Left cardiac atrium (tissue), 4 donors: ENCODE results near the gene PARM1. TPM values are rescaled to one million over a fixed set of nuclear protein-coding genes. Genes with fewer than 3 reads are reported as not detected.

Experiments used
- ATAC-seq, 2 donors: fragments of 200-7000 bp; cut with Tn5 transposase; one replicate each; pipeline ENCODE4 v1.9.1; 2020; ENCODE audit warnings: mild to moderate bottlenecking in 2 of 2, moderate library complexity in 2 of 2
- DNase-seq: peaks from one replicate; pipeline ENCODE4 v3.0.0-alpha.2; 2020
- intact Hi-C, 2 donors: fragments of 100-400 bp; cut with DNase I; formaldehyde crosslinking; loops; one replicate each; pipeline versions ENCODE4 v1.14.1 to v1.15.1; 2022 to 2023
- total RNA-seq, 2 donors: library from RNA; stranded (reverse); fragmentation: NEBNext Ultra II Directional; extraction: Animal tissue kit (Norgen Biotek cat#: 25700); gene quantifications; one replicate each; pipeline ENCODE4 v1.2.1, GENCODE V29; 2021
- donor health status: DM: no; HTN: yes; CAD: no.
- donor health status: DM: no; HTN: yes; CAD: no; lungs with severe emphysema.
- donor health status: DM: yes; HTN: yes; CAD: no.
- donor health status: Dilated cardiomyopathy.

PARM1 gene
- total RNA-seq, 2 donors from 2014 or later = 89.1 to 91.8 TPM

- ATAC-seq (no peak), DNase-seq (no peak)
- intact Hi-C loops = no loop called here
These were observed 76.2 kb downstream of the PARM1 start for GRCh38 chr4:75009138-75009537.

- intact Hi-C loops = no loop called here
- DNase-seq (no peak), ATAC-seq (no peak)
These were observed 78.3 kb downstream of the PARM1 start for GRCh38 chr4:75011131-75011795.

- DNase-seq (peak; percentile 44), ATAC-seq (peak; percentile 85 to 90)
- intact Hi-C loops = no loop called here
These were observed 82.7 kb downstream of the PARM1 start for GRCh38 chr4:75015627-75016026.

GRCh38 chr4:75016472-75016871, 83.6 kb downstream of the PARM1 start:
- peak in 1 of 2 donors; percentile 70 for ATAC-seq
- intact Hi-C loops = no loop called here

GRCh38 chr4:75018811-75019479, 86.0 kb downstream of the PARM1 start:
- intact Hi-C loops = no loop called here
- DNase-seq (no peak), ATAC-seq (no peak)

More at GRCh38 chr4:75016472-75016871, 83.6 kb downstream of the PARM1 start:
- no peak for DNase-seq

- ATAC-seq = no peak
- DNase-seq = no peak
- intact Hi-C loops = no loop called here
These were observed 92.5 kb downstream of the PARM1 start for GRCh38 chr4:75025431-75025830.

- intact Hi-C loops = no loop called here
- ATAC-seq (no peak), DNase-seq (no peak)
These were observed 95.4 kb downstream of the PARM1 start for GRCh38 chr4:75028196-75028854.

- ATAC-seq (no peak), DNase-seq (no peak)
- intact Hi-C loops = no loop called here
These were observed 97.1 kb downstream of the PARM1 start for GRCh38 chr4:75030028-75030427.

GRCh38 chr4:75030649-75031235, 97.8 kb downstream of the PARM1 start:
- intact Hi-C loops = no loop called here
- no peak for ATAC-seq
- DNase-seq = no peak

GRCh38 chr4:75031775-75032174, 98.9 kb downstream of the PARM1 start:
- DNase-seq = no peak
- ATAC-seq = no peak
- intact Hi-C loops = no loop called here

GRCh38 chr4:75034523-75034922, 101.6 kb downstream of the PARM1 start:
- ATAC-seq = no peak
- no peak for DNase-seq
- intact Hi-C loops = no loop called here

GRCh38 chr4:75035321-75035720, 102.4 kb downstream of the PARM1 start:
- DNase-seq (no peak), ATAC-seq (no peak)
- intact Hi-C loops = no loop called here

- DNase-seq (no peak), ATAC-seq (peak in 1 of 2 donors; percentile 40)
- intact Hi-C loops = no loop called here
These were observed 103.3 kb downstream of the PARM1 start for GRCh38 chr4:75036046-75036830.

GRCh38 chr4:75037252-75037651, 104.3 kb downstream of the PARM1 start:
- intact Hi-C loops = no loop called here
- ATAC-seq (no peak), DNase-seq (no peak)

GRCh38 chr4:75038376-75038775, 105.5 kb downstream of the PARM1 start:
- DNase-seq = no peak
- intact Hi-C loops = no loop called here
- ATAC-seq = no peak

- intact Hi-C loops = no loop called here
- ATAC-seq (no peak), DNase-seq (no peak)
These were observed 107.8 kb downstream of the PARM1 start for GRCh38 chr4:75040703-75041102.

GRCh38 chr4:75042601-75043208, 109.8 kb downstream of the PARM1 start:
- intact Hi-C loops = no loop called here
- ATAC-seq = no peak
- no peak for DNase-seq

GRCh38 chr4:75046226-75046625, 113.3 kb downstream of the PARM1 start:
- ATAC-seq (no peak), DNase-seq (no peak)
- intact Hi-C loops = no loop called here

GRCh38 chr4:75046641-75047040, 113.7 kb downstream of the PARM1 start:
- ATAC-seq (no peak), DNase-seq (no peak)
- intact Hi-C loops = no loop called here
